ENCODE measurements around the gene CNTN4. TPM values are rescaled to one million over a fixed set of nuclear protein-coding genes. Genes with fewer than 3 reads are reported as not detected.

Gene CNTN4
- total RNA-seq, 1 experiment from 2014 or later, result 51.3 TPM

DNA sequence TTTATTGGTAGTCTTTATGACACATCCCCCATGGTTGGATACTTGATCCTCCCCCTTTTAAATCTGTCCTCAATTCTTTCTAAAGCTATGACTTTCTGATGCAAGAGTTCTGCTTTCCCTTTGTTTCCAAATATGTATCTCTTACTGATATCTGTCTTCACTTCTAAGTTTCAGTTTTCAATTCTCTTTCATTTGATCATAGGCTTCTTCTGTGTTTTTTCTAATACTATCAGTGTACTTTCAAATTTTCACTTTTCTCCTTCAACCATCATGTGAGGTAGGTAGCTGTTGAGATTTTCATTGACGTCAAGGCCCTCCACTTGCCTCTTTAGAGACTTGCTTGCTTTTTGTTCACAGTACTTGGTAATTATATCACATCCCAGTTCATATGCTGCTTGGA, 436.5 kb downstream of the CNTN4 start:
- Mint-ChIP-seq H3K36me3 (ENCODE audit: insufficient read depth, unreplicated experiment) (no peaks in the 10 kb centered on the region), H3K4me1 (ENCODE audit: low read depth, unreplicated experiment) (no peaks in the 10 kb centered on the region), H3K9me3 (ENCODE audit: unreplicated experiment) (no peaks in the 10 kb centered on the region), H3K27me3 (ENCODE audit: insufficient read depth, unreplicated experiment) (no peaks in the 10 kb centered on the region), H3K4me3 (ENCODE audit: unreplicated experiment) (no peak overlapping the region), H3K27ac (ENCODE audit: unreplicated experiment) (no peak overlapping the region)
- Histone ChIP-seq H3K9me3 (no peaks in the 10 kb centered on the region), H3K4me3 (ENCODE audit: low read depth, low read length) (no peak overlapping the region), H3K4me1 (no peaks in the 10 kb centered on the region), H3K27me3 (replicated peaks; ENCODE audit: control insufficient read depth, insufficient read depth, low read length) (no peaks in the 10 kb centered on the region), H3K36me3 (ENCODE audit: control insufficient read depth, insufficient read depth, low read length) (no peaks in the 10 kb centered on the region)
- TF ChIP-seq, protein P1, sequence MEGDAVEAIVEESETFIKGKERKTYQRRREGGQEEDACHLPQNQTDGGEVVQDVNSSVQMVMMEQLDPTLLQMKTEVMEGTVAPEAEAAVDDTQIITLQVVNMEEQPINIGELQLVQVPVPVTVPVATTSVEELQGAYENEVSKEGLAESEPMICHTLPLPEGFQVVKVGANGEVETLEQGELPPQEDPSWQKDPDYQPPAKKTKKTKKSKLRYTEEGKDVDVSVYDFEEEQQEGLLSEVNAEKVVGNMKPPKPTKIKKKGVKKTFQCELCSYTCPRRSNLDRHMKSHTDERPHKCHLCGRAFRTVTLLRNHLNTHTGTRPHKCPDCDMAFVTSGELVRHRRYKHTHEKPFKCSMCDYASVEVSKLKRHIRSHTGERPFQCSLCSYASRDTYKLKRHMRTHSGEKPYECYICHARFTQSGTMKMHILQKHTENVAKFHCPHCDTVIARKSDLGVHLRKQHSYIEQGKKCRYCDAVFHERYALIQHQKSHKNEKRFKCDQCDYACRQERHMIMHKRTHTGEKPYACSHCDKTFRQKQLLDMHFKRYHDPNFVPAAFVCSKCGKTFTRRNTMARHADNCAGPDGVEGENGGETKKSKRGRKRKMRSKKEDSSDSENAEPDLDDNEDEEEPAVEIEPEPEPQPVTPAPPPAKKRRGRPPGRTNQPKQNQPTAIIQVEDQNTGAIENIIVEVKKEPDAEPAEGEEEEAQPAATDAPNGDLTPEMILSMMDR (IDR thresholded peaks at IDR 0.05; ENCODE audit: insufficient read depth in 1 of 2, low read depth in 1 of 2, low read length in 1 of 2, severe bottlenecking in 1 of 2, unreplicated experiment in 1 of 2), result no peak
- intact Hi-C loops (cut with micrococcal nuclease; ENCODE audit: unreplicated experiment), result no loop called here
- BruUV-seq (replicated peaks), result no TSS peak
- POLR2A ChIA-PET, result no interaction called here
- DNase-seq, result no peak
- CTCF ChIA-PET, result no interaction called here

DNA sequence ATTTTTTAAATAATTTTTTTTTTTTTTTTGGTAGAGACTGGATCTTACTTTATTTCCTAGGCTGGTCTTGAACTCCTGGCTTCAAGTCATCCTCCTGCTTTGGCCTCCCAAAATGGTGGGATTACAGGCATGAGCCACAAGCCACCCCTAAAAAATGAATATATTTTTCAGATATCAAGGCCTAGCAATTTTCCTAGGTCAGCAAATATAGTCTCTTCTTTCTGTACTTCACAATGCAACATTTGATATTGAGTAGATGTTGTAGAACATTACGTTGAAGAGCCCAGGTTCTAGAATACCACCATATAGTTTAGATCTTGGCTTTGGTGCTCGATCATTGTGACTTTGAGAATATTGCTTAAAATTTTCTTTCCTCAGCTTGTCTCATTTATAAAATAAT, 437.9 kb downstream of the CNTN4 start:
- TF ChIP-seq, protein P1 (IDR thresholded peaks at IDR 0.05; ENCODE audit: insufficient read depth in 1 of 2, low read depth in 1 of 2, low read length in 1 of 2, severe bottlenecking in 1 of 2, unreplicated experiment in 1 of 2), result no peak
- intact Hi-C loops (cut with micrococcal nuclease; ENCODE audit: unreplicated experiment), result no loop called here
- Mint-ChIP-seq H3K27me3 (ENCODE audit: insufficient read depth, unreplicated experiment) (no peaks in the 10 kb centered on the region), H3K4me1 (ENCODE audit: low read depth, unreplicated experiment) (no peaks in the 10 kb centered on the region), H3K27ac (ENCODE audit: unreplicated experiment) (no peak overlapping the region), H3K9me3 (ENCODE audit: unreplicated experiment) (no peaks in the 10 kb centered on the region), H3K4me3 (ENCODE audit: unreplicated experiment) (no peak overlapping the region), H3K36me3 (ENCODE audit: insufficient read depth, unreplicated experiment) (no peaks in the 10 kb centered on the region)
- Histone ChIP-seq H3K9me3 (no peaks in the 10 kb centered on the region), H3K27me3 (replicated peaks; ENCODE audit: control insufficient read depth, insufficient read depth, low read length) (no peaks in the 10 kb centered on the region), H3K4me3 (ENCODE audit: low read depth, low read length) (no peak overlapping the region), H3K36me3 (ENCODE audit: control insufficient read depth, insufficient read depth, low read length) (no peaks in the 10 kb centered on the region), H3K4me1 (no peaks in the 10 kb centered on the region)
- no peak for DNase-seq
- ChIA-PET POLR2A (no interaction called here), CTCF (no interaction called here)
- BruUV-seq (replicated peaks), result no TSS peak

DNA sequence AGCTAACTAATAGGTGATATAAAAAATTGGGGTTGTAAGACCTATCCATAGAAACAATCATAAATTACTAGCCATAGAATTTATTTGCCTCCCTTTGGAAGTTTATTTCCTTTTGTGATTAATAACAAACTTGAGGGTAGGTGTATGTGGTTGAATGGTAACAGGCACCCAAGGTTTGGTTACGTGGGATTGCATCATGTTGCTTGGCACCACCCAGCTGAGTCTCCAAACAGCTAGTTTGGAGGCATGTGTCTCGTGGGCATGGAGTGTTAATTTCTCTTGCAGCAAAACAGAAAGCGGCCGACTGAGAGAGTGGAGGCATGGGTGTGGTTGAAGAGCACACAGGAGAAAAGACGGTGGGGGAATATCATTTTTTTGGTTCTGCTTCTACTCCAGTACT, 441.4 kb downstream of the CNTN4 start:
- peaks cover 3% of the 10 kb centered on the region for H3K27me3 Mint-ChIP-seq (ENCODE audit: insufficient read depth, unreplicated experiment)
- no peaks in the 10 kb centered on the region for H3K27me3 ChIP-seq (replicated peaks; ENCODE audit: control insufficient read depth, insufficient read depth, low read length)
- DNase-seq, result no peak
- H3K36me3 ChIP-seq (ENCODE audit: control insufficient read depth, insufficient read depth, low read length), result no peaks in the 10 kb centered on the region
- peaks cover 5% of the 10 kb centered on the region for H3K9me3 Mint-ChIP-seq (ENCODE audit: unreplicated experiment)
- 0 out of 2 replicates have a peak, but pooled peaks cover 4% of the 10 kb centered on the region for H3K4me1 ChIP-seq
- H3K4me3 Mint-ChIP-seq (ENCODE audit: unreplicated experiment), result no peak overlapping the region
- no peak overlapping the region for H3K4me3 ChIP-seq (ENCODE audit: low read depth, low read length)
- no TSS peak for BruUV-seq (replicated peaks)
- no peak overlapping the region for H3K27ac Mint-ChIP-seq (ENCODE audit: unreplicated experiment)
- ChIA-PET CTCF (no interaction called here), POLR2A (no interaction called here)
- H3K9me3 ChIP-seq, result peaks cover 3% of the 10 kb centered on the region; the same call in 1 of the 2 replicates
- peaks cover 6% of the 10 kb centered on the region for H3K36me3 Mint-ChIP-seq (ENCODE audit: insufficient read depth, unreplicated experiment)
- TF ChIP-seq, protein P1 (IDR thresholded peaks at IDR 0.05; ENCODE audit: insufficient read depth in 1 of 2, low read depth in 1 of 2, low read length in 1 of 2, severe bottlenecking in 1 of 2, unreplicated experiment in 1 of 2), result no peak
- no peaks in the 10 kb centered on the region for H3K4me1 Mint-ChIP-seq (ENCODE audit: low read depth, unreplicated experiment)
- intact Hi-C loops (cut with micrococcal nuclease; ENCODE audit: unreplicated experiment), result no loop called here
